ENCODE results near the gene PHEX.

The PHEX gene

DNA sequence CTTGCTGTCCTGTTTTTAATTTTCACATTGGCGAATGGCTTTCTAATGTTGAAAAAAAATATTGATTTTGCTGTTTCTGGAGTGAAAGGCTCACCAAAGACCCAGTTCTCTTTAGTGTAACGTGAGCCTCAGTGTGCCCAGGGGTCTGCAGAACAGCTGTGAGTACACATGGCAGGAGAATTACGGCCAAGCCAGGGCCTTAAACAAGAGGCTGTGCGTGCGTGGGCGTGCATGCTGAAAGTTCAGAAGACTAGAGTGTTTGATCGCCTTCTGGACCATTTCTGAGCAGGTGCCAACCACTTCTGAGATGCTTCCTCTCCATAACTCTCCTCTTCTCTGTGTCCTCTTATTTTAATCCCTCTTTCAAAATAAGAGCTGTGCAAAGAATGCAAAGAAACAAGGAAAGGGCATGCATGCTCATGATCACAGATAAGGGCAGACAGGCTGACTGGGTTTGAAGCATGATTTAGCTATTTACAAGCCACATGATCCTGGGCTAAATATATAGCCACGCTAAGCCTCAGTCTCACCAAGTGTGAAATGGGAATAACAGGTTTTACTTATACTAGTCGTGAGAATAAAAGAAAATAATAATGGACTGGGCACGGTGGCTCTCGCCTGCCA is 9.9 kb downstream of the PHEX start:
- H3K4me3 ChIP-seq (ENCODE audit: low read depth in 1 of 2, low read length in 2 of 2): no peak overlapping the region
- H3K9ac ChIP-seq (ENCODE audit: low read depth, low read length): no peak overlapping the region
- H3K4me2 ChIP-seq (ENCODE audit: insufficient read depth, low read length): no peak overlapping the region
- H3K4me1 ChIP-seq (ENCODE audit: insufficient read depth, low read length): peaks cover 23% of the 10 kb centered on the region
- no peaks in the 10 kb centered on the region for H3K79me2 ChIP-seq (ENCODE audit: insufficient read depth, low read length)
- no peaks in the 10 kb centered on the region for H3K27me3 ChIP-seq (ENCODE audit: insufficient read depth, low read length, poor library complexity)
- H3K9me3 ChIP-seq (ENCODE audit: insufficient read depth, low read length, severe bottlenecking): no peaks in the 10 kb centered on the region
- DNase-seq (no peak), ATAC-seq (ENCODE audit: insufficient read depth, low read depth) (no peak)
- no peak overlapping the region for H2AFZ ChIP-seq (ENCODE audit: low read depth, low read length)
- TF ChIP-seq, protein P1, sequence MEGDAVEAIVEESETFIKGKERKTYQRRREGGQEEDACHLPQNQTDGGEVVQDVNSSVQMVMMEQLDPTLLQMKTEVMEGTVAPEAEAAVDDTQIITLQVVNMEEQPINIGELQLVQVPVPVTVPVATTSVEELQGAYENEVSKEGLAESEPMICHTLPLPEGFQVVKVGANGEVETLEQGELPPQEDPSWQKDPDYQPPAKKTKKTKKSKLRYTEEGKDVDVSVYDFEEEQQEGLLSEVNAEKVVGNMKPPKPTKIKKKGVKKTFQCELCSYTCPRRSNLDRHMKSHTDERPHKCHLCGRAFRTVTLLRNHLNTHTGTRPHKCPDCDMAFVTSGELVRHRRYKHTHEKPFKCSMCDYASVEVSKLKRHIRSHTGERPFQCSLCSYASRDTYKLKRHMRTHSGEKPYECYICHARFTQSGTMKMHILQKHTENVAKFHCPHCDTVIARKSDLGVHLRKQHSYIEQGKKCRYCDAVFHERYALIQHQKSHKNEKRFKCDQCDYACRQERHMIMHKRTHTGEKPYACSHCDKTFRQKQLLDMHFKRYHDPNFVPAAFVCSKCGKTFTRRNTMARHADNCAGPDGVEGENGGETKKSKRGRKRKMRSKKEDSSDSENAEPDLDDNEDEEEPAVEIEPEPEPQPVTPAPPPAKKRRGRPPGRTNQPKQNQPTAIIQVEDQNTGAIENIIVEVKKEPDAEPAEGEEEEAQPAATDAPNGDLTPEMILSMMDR (IDR thresholded peaks at IDR 0.05; ENCODE audit: borderline replicate concordance, extremely low read depth, low read length, poor library complexity, severe bottlenecking): no peak
- TF ChIP-seq EZH2 (IDR thresholded peaks at IDR 0.05; ENCODE audit: borderline replicate concordance, low read depth, low read length, severe bottlenecking): no peak
- no peak overlapping the region for H3K27ac ChIP-seq (ENCODE audit: low read length)
- no peaks in the 10 kb centered on the region for H4K20me1 ChIP-seq (ENCODE audit: insufficient read depth, low read length)
- H3K36me3 ChIP-seq (ENCODE audit: insufficient read depth, low read length): no peaks in the 10 kb centered on the region

DNA sequence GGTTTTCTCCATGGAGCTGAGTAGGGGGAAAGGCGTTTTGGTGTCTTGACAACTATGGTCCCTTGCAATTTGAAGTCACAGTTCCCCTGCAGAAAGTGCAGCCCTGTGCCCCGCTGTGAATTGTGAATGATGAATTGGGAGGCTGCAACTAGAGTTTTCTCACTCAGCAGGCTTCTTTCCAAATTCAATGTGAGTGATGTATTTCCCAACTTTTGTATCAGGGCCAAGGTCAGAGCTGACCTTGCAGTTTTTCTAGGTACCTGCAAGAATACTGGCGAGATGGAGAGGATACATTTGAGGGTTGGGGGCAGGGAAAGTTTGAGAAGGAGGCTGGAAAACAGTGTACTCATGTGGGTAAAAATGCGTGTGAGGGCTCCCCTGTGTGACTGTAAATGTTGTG is 11.7 kb downstream of the PHEX start:
- Histone ChIP-seq H3K9ac (ENCODE audit: low read depth, low read length) (no peak overlapping the region), H3K27me3 (ENCODE audit: insufficient read depth, low read length, poor library complexity) (no peaks in the 10 kb centered on the region), H3K36me3 (ENCODE audit: insufficient read depth, low read length) (no peaks in the 10 kb centered on the region), H3K4me2 (ENCODE audit: insufficient read depth, low read length) (no peak overlapping the region), H3K79me2 (ENCODE audit: insufficient read depth, low read length) (no peaks in the 10 kb centered on the region), H3K9me3 (ENCODE audit: insufficient read depth, low read length, severe bottlenecking) (no peaks in the 10 kb centered on the region), H4K20me1 (ENCODE audit: insufficient read depth, low read length) (no peaks in the 10 kb centered on the region), H3K4me3 (ENCODE audit: low read depth in 1 of 2, low read length in 2 of 2) (no peak overlapping the region), H2AFZ (ENCODE audit: low read depth, low read length) (no peak overlapping the region), H3K4me1 (ENCODE audit: insufficient read depth, low read length) (peaks cover 5% of the 10 kb centered on the region), H3K27ac (ENCODE audit: low read length) (no peak overlapping the region)
- no peak for ATAC-seq (ENCODE audit: insufficient read depth, low read depth)
- no peak for TF ChIP-seq EZH2 (IDR thresholded peaks at IDR 0.05; ENCODE audit: borderline replicate concordance, low read depth, low read length, severe bottlenecking)
- TF ChIP-seq, protein P1 (IDR thresholded peaks at IDR 0.05; ENCODE audit: borderline replicate concordance, extremely low read depth, low read length, poor library complexity, severe bottlenecking): no peak
- DNase-seq: no peak

DNA sequence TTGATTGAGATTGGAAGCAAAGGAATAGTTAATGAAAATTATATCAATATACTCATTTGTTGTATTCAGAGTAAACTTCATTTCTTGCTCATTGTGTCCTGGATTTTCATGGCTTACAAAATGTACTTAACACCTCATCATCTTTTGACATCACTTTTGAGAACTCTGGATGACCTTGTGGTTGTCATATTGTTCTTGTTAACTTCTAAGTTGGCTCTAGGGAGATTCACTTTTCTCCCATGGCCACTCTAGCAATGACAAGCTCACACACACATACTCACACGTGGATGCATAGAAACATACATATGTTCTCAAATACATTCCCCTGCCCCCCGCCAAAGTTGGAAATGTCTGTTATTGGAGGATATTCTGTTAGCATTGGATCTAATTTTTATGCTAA is 15.3 kb downstream of the PHEX start:
- Histone ChIP-seq H3K4me1 (ENCODE audit: insufficient read depth, low read length) (no peaks in the 10 kb centered on the region), H3K9ac (ENCODE audit: low read depth, low read length) (no peak overlapping the region), H3K4me3 (ENCODE audit: low read depth in 1 of 2, low read length in 2 of 2) (no peak overlapping the region), H3K27ac (ENCODE audit: low read length) (no peak overlapping the region), H3K9me3 (ENCODE audit: insufficient read depth, low read length, severe bottlenecking) (no peaks in the 10 kb centered on the region), H3K4me2 (ENCODE audit: insufficient read depth, low read length) (no peak overlapping the region), H3K36me3 (ENCODE audit: insufficient read depth, low read length) (no peaks in the 10 kb centered on the region), H4K20me1 (ENCODE audit: insufficient read depth, low read length) (no peaks in the 10 kb centered on the region), H3K27me3 (ENCODE audit: insufficient read depth, low read length, poor library complexity) (no peaks in the 10 kb centered on the region), H2AFZ (ENCODE audit: low read depth, low read length) (no peak overlapping the region), H3K79me2 (ENCODE audit: insufficient read depth, low read length) (no peaks in the 10 kb centered on the region)
- ATAC-seq (ENCODE audit: insufficient read depth, low read depth) (no peak), DNase-seq (no peak)
- no peak for TF ChIP-seq EZH2 (IDR thresholded peaks at IDR 0.05; ENCODE audit: borderline replicate concordance, low read depth, low read length, severe bottlenecking)
- TF ChIP-seq, protein P1 (IDR thresholded peaks at IDR 0.05; ENCODE audit: borderline replicate concordance, extremely low read depth, low read length, poor library complexity, severe bottlenecking): no peak
